Heart left ventricle (tissue), 13 donors: Measurements from ENCODE around the gene ZW10.

ENCODE experiments used
- CTCF ChIP-seq, 12 donors: fragments of 200-600 bp; sonication (generic) in 4 of 12; IDR thresholded peaks; one replicate each; pipeline versions ENCODE4 v1.5.0 to v1.8.0; 2018 to 2022; ENCODE audit warnings: antibody characterized with exemption in 12 of 12, mild to moderate bottlenecking in 5 of 12
- POLR2A ChIP-seq, 2 donors: fragments of 450-650 bp; IDR thresholded peaks; one replicate each; pipeline ENCODE4 v1.6.1; 2017; ENCODE audit warnings: antibody characterized with exemption in 2 of 2, mild to moderate bottlenecking in 2 of 2, moderate library complexity in 2 of 2
- donor health status: ischemic (EF 13 %, LVEDD 7.1; RV severe dilation, severe dysfunction).
- donor health status: DM: no; HTN: yes; CAD: no.
- donor health status: DM: no; HTN: no; CAD: no.
- donor health status: ischemic (EF 25% LVEDD 6.9; RV normal size, moderate dysfunction).
- donor health status: ischemic (EF 25% LVEDD 5.7; RV mildly dilated, moderate dysfunction).
- donor health status: ischemic (EF 35%, LVEDD 5.7; RV mildly dilated, moderate dysfunction).
- donor health status: nonischemic (EF 11% LVEDD 7.7; RV severe dilation, severe dysfunction).
- donor health status: DM: yes; HTN: yes; CAD: no.
- donor health status: PGD.
- donor health status: ischemic (EF 29% LVEDD 5.4; RV normal size, mild dysfunction).
- donor health status: nonischemic (EF 23%, LVEDD 6.1; RV moderate dilation, normal function).

- no peak for TF ChIP-seq CTCF (IDR thresholded peaks at IDR 0.05)
- no peak for TF ChIP-seq POLR2A (IDR thresholded peaks at IDR 0.05)
Measured at GRCh38 chr11:113817626-113818025, 44.1 kb upstream of the ZW10 start.
